ENCODE results near the gene CEACAM1. TPM values are rescaled to one million over a fixed set of nuclear protein-coding genes. Genes with fewer than 3 reads are reported as not detected.

Gene CEACAM1
- total RNA-seq, 1 donor from 2014 or later, result 0.46 TPM

DNA sequence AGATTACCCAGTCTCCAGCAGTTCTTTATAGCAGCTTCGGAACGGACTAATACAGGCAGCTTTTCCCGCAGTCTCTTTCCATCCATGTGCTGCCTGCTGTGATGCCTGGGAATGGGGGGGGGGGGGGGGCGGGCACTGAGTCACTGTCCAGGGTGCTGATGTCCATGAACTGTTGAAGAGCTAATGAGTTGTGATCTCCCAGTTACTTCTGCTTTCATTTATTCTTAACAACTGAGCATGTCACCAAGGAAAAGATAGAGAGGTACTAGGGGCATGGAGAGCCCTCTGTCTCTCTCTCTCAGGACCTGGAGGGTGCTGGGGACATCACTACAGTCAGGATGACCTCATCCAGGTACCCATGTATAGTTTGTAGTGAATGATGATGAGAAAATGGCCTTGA is 20.3 kb upstream of the CEACAM1 start:
- TF ChIP-seq, protein P1, sequence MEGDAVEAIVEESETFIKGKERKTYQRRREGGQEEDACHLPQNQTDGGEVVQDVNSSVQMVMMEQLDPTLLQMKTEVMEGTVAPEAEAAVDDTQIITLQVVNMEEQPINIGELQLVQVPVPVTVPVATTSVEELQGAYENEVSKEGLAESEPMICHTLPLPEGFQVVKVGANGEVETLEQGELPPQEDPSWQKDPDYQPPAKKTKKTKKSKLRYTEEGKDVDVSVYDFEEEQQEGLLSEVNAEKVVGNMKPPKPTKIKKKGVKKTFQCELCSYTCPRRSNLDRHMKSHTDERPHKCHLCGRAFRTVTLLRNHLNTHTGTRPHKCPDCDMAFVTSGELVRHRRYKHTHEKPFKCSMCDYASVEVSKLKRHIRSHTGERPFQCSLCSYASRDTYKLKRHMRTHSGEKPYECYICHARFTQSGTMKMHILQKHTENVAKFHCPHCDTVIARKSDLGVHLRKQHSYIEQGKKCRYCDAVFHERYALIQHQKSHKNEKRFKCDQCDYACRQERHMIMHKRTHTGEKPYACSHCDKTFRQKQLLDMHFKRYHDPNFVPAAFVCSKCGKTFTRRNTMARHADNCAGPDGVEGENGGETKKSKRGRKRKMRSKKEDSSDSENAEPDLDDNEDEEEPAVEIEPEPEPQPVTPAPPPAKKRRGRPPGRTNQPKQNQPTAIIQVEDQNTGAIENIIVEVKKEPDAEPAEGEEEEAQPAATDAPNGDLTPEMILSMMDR (conservative IDR thresholded peaks at IDR 0.05; ENCODE audit: low read depth, low read length), result no peak
- no peak overlapping the region for H3K4me3 ChIP-seq (ENCODE audit: low read depth, low read length)
- DNase-seq (ENCODE audit: low read depth), result no peak

DNA sequence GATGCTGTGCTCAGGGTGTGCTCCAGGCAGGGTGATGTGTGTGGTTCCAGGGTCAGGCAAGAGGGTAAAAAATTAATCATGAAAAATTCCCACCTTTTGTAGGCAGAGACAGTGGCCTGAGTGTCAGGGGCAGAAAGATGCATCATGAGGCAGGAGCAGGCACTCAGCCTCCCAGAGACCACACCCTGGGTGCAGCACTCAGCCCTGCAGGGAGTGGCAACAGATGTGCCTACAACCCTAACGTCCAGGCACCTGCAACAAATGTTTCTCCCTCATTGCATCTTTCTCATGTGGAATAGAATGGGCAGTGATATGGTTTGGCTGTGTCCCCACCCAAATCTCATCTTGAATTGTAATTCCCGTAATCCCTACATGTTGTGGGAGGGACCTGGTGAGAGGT is 19.6 kb upstream of the CEACAM1 start:
- no peak overlapping the region for H3K4me3 ChIP-seq (ENCODE audit: low read depth, low read length)
- TF ChIP-seq, protein P1 (conservative IDR thresholded peaks at IDR 0.05; ENCODE audit: low read depth, low read length), result no peak
- DNase-seq (ENCODE audit: low read depth), result no peak

DNA sequence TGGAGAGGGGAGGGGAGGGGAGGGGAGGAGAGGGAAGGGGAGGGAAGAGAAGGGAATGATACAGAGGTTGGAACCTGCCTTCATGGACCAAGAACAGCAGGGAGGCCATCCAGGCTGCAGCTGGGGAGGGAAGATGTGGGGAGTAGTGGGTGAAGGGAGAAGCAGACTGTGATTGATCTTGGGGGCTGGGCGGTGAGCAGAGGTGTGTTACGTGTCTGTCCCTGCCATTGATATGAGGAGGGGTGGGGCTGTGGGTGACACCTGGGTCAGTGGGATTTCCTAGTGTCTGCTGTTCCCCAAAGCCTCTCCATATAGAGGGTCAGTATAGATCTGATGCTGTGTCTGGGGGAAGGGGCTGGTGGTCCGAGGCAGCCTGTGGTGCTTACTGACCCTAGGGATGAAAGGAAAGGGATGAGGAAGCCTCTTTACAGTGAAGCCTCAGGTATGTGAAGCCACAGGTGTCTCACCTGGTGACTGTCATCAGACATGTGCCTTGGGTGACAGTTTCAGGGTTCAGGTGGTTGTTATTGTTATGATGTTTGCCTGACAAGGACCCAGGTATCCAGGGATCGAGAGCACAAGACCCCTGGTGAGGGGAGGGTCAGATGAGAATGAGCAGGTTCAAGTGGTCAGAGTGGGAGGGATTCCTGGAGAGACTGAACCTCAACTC is 18.7 kb upstream of the CEACAM1 start:
- TF ChIP-seq, protein P1 (conservative IDR thresholded peaks at IDR 0.05; ENCODE audit: low read depth, low read length), result no peak
- no peak overlapping the region for H3K4me3 ChIP-seq (ENCODE audit: low read depth, low read length)
- no peak for DNase-seq (ENCODE audit: low read depth)

DNA sequence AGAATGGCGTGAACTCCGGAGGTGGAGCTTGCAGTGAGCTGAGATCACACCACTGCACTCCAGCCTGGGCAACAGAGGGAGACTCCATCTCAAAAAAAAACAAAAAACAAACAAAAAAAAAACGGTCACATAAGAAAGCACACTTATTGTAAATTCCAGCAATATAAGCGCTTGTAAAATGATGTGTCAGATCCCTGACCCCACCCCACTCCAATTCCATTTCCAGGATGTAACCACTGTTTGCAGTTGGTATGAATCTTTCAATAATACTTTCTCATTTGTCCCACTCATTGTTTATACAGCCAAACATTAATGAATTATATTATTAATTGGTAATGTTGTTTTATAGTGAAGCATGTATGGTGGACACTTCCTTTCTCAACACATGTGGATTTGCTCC is 15.9 kb upstream of the CEACAM1 start:
- TF ChIP-seq, protein P1 (conservative IDR thresholded peaks at IDR 0.05; ENCODE audit: low read depth, low read length), result no peak
- no peak for DNase-seq (ENCODE audit: low read depth)
- no peak overlapping the region for H3K4me3 ChIP-seq (ENCODE audit: low read depth, low read length)

DNA sequence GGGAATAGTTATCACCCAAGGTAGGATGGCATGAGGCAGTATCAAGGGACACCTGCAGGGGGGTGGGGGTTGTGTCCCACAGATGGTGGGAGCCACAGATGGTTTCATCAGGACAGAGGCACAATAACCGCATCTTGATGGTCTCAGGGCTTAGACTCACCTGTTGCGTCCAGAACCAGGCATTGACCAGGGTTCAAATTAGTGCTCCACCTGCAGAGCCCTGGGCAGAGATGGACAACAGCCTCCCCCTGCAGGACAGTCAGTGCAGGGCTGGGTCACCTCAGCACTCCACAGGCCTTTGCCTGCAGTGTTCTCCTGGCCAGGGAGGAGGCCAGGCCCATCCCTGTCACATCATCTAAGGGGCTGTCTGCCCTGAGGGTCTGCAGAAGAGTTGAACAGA is 14.5 kb upstream of the CEACAM1 start:
- DNase-seq (ENCODE audit: low read depth), result no peak
- TF ChIP-seq, protein P1 (conservative IDR thresholded peaks at IDR 0.05; ENCODE audit: low read depth, low read length), result no peak
- no peak overlapping the region for H3K4me3 ChIP-seq (ENCODE audit: low read depth, low read length)

DNA sequence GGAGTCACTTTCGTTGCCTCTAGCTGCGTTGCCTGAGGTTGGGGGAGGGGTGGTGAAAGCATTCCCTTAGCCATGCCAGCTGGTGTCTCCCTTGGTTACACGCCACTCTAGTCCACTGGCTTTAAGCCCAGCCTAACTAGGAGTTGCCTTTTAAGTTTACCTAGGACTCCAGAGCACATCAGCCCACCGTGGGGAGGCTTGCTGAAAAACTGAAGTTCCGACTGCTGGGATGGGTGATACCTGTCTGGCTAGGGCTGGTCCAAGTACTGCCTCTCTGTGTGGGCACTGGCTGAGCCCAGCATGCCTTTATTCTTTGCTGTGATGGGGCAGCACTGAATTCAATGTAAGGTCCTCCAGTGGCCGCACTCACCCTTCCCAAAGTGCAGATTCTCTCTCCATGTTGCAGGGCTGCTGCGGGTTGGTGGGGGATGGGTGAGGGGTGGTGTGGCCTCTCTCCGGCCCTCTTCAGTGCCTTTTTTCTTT is 11.8 kb upstream of the CEACAM1 start:
- TF ChIP-seq, protein P1 (conservative IDR thresholded peaks at IDR 0.05; ENCODE audit: low read depth, low read length), result no peak
- no peak for DNase-seq (ENCODE audit: low read depth)

More for the DNA sequence above, 11.8 kb upstream of the CEACAM1 start:
- H3K4me3 ChIP-seq (ENCODE audit: low read depth, low read length), result no peak overlapping the region
